ENCODE measurements around the gene SIRT4.
"Not testable (repeated sequence)": the region's sequence is repeated elsewhere in the genome, so short reads cannot be mapped to it uniquely, and the experiment has no call there.

SIRT4 gene

GRCh38 chr12:120335447-120335846 is 33.3 kb downstream of the SIRT4 start:
- DNase-seq (ENCODE audit: low read depth) = peak; percentile 3

- not testable (repeated sequence) for DNase-seq (ENCODE audit: low read depth)
Observed at GRCh38 chr12:120336392-120336791, 34.3 kb downstream of the SIRT4 start.

- DNase-seq (ENCODE audit: low read depth) = no peak
Observed at GRCh38 chr12:120337730-120338129, 35.6 kb downstream of the SIRT4 start.

- DNase-seq (ENCODE audit: low read depth) = no peak
Observed at GRCh38 chr12:120339256-120339655, 37.1 kb downstream of the SIRT4 start.

- DNase-seq (ENCODE audit: low read depth) = no peak
Observed at GRCh38 chr12:120342175-120343038, 40.3 kb downstream of the SIRT4 start.

- DNase-seq (ENCODE audit: low read depth) = no peak
Observed at GRCh38 chr12:120343039-120343537, 41.0 kb downstream of the SIRT4 start.

GRCh38 chr12:120343692-120344091 is 41.6 kb downstream of the SIRT4 start:
- no peak for DNase-seq (ENCODE audit: low read depth)

- DNase-seq (ENCODE audit: low read depth) = no peak
Observed at GRCh38 chr12:120346031-120346430, 43.9 kb downstream of the SIRT4 start.

- no peak for DNase-seq (ENCODE audit: low read depth)
Observed at GRCh38 chr12:120346681-120347080, 44.6 kb downstream of the SIRT4 start.

- no peak for DNase-seq (ENCODE audit: low read depth)
Observed at GRCh38 chr12:120347766-120348165, 45.6 kb downstream of the SIRT4 start.

- no peak for DNase-seq (ENCODE audit: low read depth)
Observed at GRCh38 chr12:120350576-120351350, 48.6 kb downstream of the SIRT4 start.

- no peak for DNase-seq (ENCODE audit: low read depth)
Observed at GRCh38 chr12:120352117-120352516, 50.0 kb downstream of the SIRT4 start.

GRCh38 chr12:120353136-120353535 is 51.0 kb downstream of the SIRT4 start:
- DNase-seq (ENCODE audit: low read depth) = no peak

GRCh38 chr12:120353556-120354317 is 51.6 kb downstream of the SIRT4 start:
- no peak for DNase-seq (ENCODE audit: low read depth)

- peak; percentile 62 for DNase-seq (ENCODE audit: low read depth)
Observed at GRCh38 chr12:120356567-120357030, 54.5 kb downstream of the SIRT4 start.

- DNase-seq (ENCODE audit: low read depth) = no peak
Observed at GRCh38 chr12:120357104-120357503, 55.0 kb downstream of the SIRT4 start.

GRCh38 chr12:120358412-120359100 is 56.4 kb downstream of the SIRT4 start:
- DNase-seq (ENCODE audit: low read depth) = no peak

- no peak for DNase-seq (ENCODE audit: low read depth)
Observed at GRCh38 chr12:120359128-120359527, 57.0 kb downstream of the SIRT4 start.

GRCh38 chr12:120361506-120362208 is 59.5 kb downstream of the SIRT4 start:
- DNase-seq (ENCODE audit: low read depth) = no peak
